ENCODE measurements around the gene TEX35. TPM values are rescaled to one million over a fixed set of nuclear protein-coding genes. Genes with fewer than 3 reads are reported as not detected.
A peak's percentile ranks its signal among the peaks of the same experiment; 100 is the strongest.

The TEX35 gene
- total RNA-seq, 4 donors from 2014 or later: 1.4 TPM; not detected in 3

DNA sequence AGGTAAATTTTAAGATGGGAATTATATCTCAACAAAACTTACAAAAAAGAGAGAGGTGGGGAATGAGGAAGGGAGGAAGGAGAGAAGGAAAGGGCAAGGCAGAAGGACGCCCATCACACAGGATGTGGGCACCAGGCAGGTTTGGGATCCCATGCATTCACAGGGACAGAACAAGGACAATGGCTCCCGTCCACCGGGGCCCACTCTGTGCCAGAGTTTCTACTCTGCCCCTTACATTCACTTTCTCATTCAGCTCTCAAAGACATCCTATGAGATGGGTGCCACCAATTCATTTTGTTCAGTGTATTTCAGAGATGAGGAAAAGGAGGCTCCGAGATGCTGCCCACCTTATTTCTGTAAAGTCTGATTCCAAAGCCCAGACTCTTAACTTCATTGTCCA, 23.5 kb upstream of the TEX35 start:
- intact Hi-C loops (cut with DNase I; ENCODE audit: low total_unique reads): no loop called here

DNA sequence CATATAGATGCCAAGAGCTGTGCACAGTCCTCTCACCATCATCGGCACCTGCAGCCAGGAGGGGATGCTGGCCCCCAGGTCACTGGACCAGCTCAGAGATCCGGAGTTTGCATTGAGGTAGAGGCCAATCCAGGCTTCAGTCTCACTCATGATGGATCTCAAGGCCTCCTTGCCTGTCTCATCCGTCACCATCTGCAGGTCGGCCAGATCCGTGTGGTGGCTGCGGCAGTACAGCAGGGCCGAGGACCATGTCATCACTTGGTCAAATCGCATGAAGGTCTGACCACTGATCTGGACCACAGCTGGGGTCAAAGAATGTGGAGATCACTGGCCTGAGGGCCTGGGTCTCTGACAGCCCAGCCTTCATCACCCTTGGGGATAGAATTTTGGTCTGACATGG, 22.8 kb upstream of the TEX35 start:
- no peak overlapping the region for H3K4me3 ChIP-seq (ENCODE audit: low read depth, poor library complexity, severe bottlenecking)
- WGBS, 2 donors: 98 to 99% methylated on average over 8 of the region's 8 CpGs
- intact Hi-C loops (cut with DNase I; ENCODE audit: low total_unique reads): no loop called here
- TF ChIP-seq POLR2A (IDR thresholded peaks at IDR 0.05): no peak
- TF ChIP-seq, protein P1, sequence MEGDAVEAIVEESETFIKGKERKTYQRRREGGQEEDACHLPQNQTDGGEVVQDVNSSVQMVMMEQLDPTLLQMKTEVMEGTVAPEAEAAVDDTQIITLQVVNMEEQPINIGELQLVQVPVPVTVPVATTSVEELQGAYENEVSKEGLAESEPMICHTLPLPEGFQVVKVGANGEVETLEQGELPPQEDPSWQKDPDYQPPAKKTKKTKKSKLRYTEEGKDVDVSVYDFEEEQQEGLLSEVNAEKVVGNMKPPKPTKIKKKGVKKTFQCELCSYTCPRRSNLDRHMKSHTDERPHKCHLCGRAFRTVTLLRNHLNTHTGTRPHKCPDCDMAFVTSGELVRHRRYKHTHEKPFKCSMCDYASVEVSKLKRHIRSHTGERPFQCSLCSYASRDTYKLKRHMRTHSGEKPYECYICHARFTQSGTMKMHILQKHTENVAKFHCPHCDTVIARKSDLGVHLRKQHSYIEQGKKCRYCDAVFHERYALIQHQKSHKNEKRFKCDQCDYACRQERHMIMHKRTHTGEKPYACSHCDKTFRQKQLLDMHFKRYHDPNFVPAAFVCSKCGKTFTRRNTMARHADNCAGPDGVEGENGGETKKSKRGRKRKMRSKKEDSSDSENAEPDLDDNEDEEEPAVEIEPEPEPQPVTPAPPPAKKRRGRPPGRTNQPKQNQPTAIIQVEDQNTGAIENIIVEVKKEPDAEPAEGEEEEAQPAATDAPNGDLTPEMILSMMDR (IDR thresholded peaks at IDR 0.05): no peak
- peak in 1 of 2 donors; percentile 56 for DNase-seq (ENCODE audit: low spot score in 2 of 2)

More for the DNA sequence above, 23.5 kb upstream of the TEX35 start:
- TF ChIP-seq, protein P1 (IDR thresholded peaks at IDR 0.05): no peak
- no peak for TF ChIP-seq POLR2A (IDR thresholded peaks at IDR 0.05)
- peak in 1 of 2 donors; percentile 72 for DNase-seq (ENCODE audit: low spot score in 2 of 2)
- H3K4me3 ChIP-seq (ENCODE audit: low read depth, poor library complexity, severe bottlenecking): no peak overlapping the region
- WGBS, 2 donors: 89 to 94% methylated on average over 4 of the region's 4 CpGs

DNA sequence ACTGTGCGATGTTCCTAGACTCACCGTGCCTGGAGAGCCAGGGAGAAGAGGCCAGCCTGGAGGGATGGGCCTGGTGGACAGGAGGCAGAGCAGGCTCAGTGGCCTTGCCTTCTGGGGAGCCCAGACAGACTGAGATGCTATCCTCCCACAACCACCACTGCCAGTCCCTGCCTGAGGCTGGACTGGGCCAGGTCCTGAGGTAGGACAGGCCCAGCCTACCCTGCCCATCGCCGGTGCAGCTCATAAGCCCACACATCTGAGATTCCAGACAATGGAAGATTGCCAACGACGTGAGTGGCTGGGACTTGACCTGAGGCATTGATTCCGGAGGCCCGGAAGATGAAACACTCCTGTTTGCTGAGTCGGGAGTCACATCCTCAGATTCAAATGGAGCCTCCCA, 21.9 kb upstream of the TEX35 start:
- DNase-seq (ENCODE audit: low spot score in 2 of 2): peak in 1 of 2 donors; percentile 74
- intact Hi-C loops (cut with DNase I; ENCODE audit: low total_unique reads): no loop called here
- WGBS, 2 donors: 87 to 88% methylated on average over 9 of the region's 9 CpGs
- TF ChIP-seq POLR2A (IDR thresholded peaks at IDR 0.05): no peak
- TF ChIP-seq, protein P1 (IDR thresholded peaks at IDR 0.05): no peak
- H3K4me3 ChIP-seq (ENCODE audit: low read depth, poor library complexity, severe bottlenecking): no peak overlapping the region

DNA sequence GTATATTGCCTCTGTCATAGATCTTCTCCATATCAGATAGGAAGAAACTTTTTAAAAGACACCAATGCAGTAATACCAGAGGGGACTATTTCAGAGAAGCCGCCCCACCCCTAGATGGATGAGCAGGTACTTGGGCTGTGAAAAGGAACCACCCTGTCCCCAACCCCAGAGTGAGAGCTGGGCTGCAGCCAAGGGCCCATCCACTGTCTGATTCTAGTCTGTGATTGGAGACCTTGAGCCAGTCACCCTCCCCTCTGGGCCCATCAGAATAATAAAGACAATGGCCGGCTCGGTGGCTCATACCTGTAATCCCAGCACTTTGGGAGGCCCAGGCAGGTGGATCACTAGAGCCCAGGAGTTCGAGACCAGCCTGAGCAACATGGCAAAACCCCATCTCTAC, 21.2 kb upstream of the TEX35 start:
- TF ChIP-seq POLR2A (IDR thresholded peaks at IDR 0.05): no peak
- TF ChIP-seq, protein P1 (IDR thresholded peaks at IDR 0.05): no peak
- WGBS, 2 donors: 92 to 96% methylated on average over 4 of the region's 4 CpGs
- intact Hi-C loops (cut with DNase I; ENCODE audit: low total_unique reads): no loop called here
- no peak overlapping the region for H3K4me3 ChIP-seq (ENCODE audit: low read depth, poor library complexity, severe bottlenecking)
- DNase-seq (ENCODE audit: low spot score in 2 of 2): peak in 1 of 2 donors; percentile 50

DNA sequence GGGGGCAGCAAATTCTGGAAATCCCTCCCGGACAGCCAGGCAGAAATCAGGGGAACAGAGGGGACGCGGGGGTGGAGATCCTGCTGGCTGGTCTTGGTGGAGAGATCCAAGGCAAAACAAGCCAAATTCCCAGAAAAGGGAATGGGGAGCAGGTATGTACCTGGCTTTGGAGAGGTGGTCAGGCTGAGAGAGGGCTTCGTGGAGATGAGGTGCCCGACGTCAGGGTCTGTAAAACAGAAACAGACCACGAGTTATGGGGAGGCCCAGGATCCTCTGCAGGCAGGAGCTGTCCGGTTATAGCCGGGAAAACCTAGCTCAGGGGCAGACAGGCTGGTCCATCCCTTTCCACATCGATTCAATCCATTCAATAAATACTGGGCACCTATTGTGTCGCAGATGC, 20.6 kb upstream of the TEX35 start:
- H3K4me3 ChIP-seq (ENCODE audit: low read depth, poor library complexity, severe bottlenecking): no peak overlapping the region
- no peak for TF ChIP-seq POLR2A (IDR thresholded peaks at IDR 0.05)
- TF ChIP-seq, protein P1 (IDR thresholded peaks at IDR 0.05): no peak
- 86% methylated on average over 11 of the region's 11 CpGs for WGBS, 2 donors
- intact Hi-C loops (cut with DNase I; ENCODE audit: low total_unique reads): no loop called here
- DNase-seq (ENCODE audit: low spot score in 2 of 2): peak in 1 of 2 donors; percentile 80

DNA sequence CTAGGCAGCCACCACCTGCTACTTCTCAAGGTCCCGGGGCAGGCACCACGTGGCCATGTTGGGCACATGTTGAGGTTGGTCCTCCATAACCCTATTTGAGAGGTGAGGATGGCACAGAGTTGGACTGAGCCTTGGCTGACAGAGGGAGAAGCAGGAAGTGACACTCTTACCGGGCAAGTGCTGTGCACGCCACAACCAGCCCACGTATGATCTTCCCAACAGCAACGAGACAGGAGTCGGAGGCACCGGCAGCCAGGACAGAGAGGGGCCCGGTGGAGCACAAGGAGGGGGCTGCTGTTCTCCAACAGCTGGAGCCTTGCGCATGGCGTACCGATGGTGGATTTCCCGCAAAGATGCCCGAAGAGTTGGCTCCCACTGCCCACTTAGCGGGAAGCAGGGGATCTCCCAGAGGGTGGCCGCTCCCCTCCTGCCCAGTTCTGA, 19.6 kb upstream of the TEX35 start:
- TF ChIP-seq POLR2A (IDR thresholded peaks at IDR 0.05): no peak
- TF ChIP-seq, protein P1 (IDR thresholded peaks at IDR 0.05): no peak
- peak in 1 of 2 donors; percentile 76 for DNase-seq (ENCODE audit: low spot score in 2 of 2)
- WGBS, 2 donors: 84 to 86% methylated on average over 16 of the region's 16 CpGs
- H3K4me3 ChIP-seq (ENCODE audit: low read depth, poor library complexity, severe bottlenecking): no peak overlapping the region
- intact Hi-C loops (cut with DNase I; ENCODE audit: low total_unique reads): no loop called here
